BE2C (cell line): Measurements from ENCODE around the gene ANXA4.
A peak's percentile ranks its signal among the peaks of the same experiment; 100 is the strongest.

Experiments used
- DNase-seq: peaks from one replicate; pipeline ENCODE4 v3.0.0-alpha.2; 2020
- H3K27me3 ChIP-seq: fragments of 250-450 bp; sonication (Bioruptor Pico); 2 replicates; pipeline ENCODE4 v1.5.1; 2020; ENCODE audit warnings: mild to moderate bottlenecking
- H3K36me3 ChIP-seq: fragments of 250-450 bp; sonication (Bioruptor Pico); 2 replicates; pipeline ENCODE4 v1.5.1; 2020; ENCODE audit warnings: mild to moderate bottlenecking
- H3K4me1 ChIP-seq: fragments of 250-450 bp; sonication (Bioruptor Pico); 2 replicates; pipeline ENCODE4 v1.5.1; 2020
- H3K4me3 ChIP-seq: 2 replicates; pipeline ENCODE4 v1.5.1; 2011; ENCODE audit warnings: low read depth, low read length
- H3K9me3 ChIP-seq: fragments of 250-450 bp; sonication (Bioruptor Pico); 2 replicates; pipeline ENCODE4 v1.5.1; 2020
- CTCF ChIP-seq: IDR thresholded peaks from 2 replicates; pipeline ENCODE4 v1.5.1; 2012; ENCODE audit warnings: mild to moderate bottlenecking, low read depth, low read length

The ANXA4 gene

GRCh38 chr2:69742322-69742952, 503 bp downstream of the ANXA4 start:
- DNase-seq = no peak
- peak overlapping the region; percentile 59 for H3K4me3 ChIP-seq
- H3K9me3 ChIP-seq = no peaks in the 10 kb centered on the region
- no peaks in the 10 kb centered on the region for H3K36me3 ChIP-seq
- TF ChIP-seq CTCF = no peak
- no peaks in the 10 kb centered on the region for H3K4me1 ChIP-seq
- no peaks in the 10 kb centered on the region for H3K27me3 ChIP-seq

DNA sequence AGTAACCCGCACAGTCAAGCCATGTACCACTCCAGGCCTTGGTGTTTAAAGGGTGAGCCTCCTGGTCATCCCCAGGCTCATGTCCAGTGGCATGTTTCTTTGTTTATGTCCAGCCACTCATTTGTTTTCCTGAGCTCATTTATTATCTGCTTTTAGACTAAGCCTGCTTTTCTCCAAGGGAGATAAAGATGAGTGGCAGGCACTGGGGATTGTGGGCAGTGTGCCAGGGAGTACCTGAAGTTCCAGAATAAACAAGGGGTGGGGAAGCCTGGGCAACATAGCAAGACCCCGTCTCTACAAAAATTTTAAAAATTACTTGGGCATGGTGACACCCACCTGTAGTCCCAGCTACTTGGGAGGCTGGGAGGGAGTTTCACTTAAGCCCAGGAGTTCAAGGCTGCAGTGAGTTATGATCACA, 1.9 kb downstream of the ANXA4 start:
- TF ChIP-seq CTCF = no peak
- no peaks in the 10 kb centered on the region for H3K9me3 ChIP-seq
- no peak overlapping the region for H3K4me3 ChIP-seq
- no peaks in the 10 kb centered on the region for H3K36me3 ChIP-seq
- H3K27me3 ChIP-seq = no peaks in the 10 kb centered on the region
- DNase-seq = no peak
- no peaks in the 10 kb centered on the region for H3K4me1 ChIP-seq

- H3K9me3 ChIP-seq = no peaks in the 10 kb centered on the region
- no peak for DNase-seq
- no peaks in the 10 kb centered on the region for H3K4me1 ChIP-seq
- TF ChIP-seq CTCF = no peak
- H3K4me3 ChIP-seq = no peak overlapping the region
- no peaks in the 10 kb centered on the region for H3K27me3 ChIP-seq
- no peaks in the 10 kb centered on the region for H3K36me3 ChIP-seq
These were observed 2.5 kb downstream of the ANXA4 start for GRCh38 chr2:69744456-69744855.

DNA sequence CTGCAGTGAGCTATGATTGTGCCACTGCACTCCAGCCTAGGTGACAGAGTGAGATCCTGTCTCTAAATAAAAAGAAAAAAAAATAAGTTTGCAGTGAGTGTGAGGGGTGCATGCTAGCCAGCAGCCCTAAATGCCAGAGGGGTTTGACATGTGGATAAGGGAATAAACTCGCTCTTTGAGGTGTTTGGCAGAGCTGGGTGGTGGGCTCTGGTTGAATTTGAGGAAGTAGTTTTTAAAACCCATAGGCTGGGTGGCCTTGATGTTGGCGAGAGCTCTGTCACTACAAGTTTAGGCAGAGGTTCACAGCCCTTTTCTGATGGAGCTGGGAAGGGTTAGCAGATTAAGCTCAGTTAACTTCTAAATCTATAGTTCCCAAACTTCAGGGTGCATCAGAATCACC, 3.1 kb downstream of the ANXA4 start:
- H3K9me3 ChIP-seq = no peaks in the 10 kb centered on the region
- no peaks in the 10 kb centered on the region for H3K27me3 ChIP-seq
- no peak for DNase-seq
- no peaks in the 10 kb centered on the region for H3K36me3 ChIP-seq
- TF ChIP-seq CTCF = no peak
- H3K4me1 ChIP-seq = no peaks in the 10 kb centered on the region
- no peak overlapping the region for H3K4me3 ChIP-seq

- Histone ChIP-seq H3K27me3 (no peaks in the 10 kb centered on the region), H3K9me3 (no peaks in the 10 kb centered on the region), H3K4me1 (no peaks in the 10 kb centered on the region), H3K4me3 (no peak overlapping the region), H3K36me3 (no peaks in the 10 kb centered on the region)
- TF ChIP-seq CTCF = no peak
- no peak for DNase-seq
These were observed 8.3 kb downstream of the ANXA4 start for GRCh38 chr2:69750246-69750645.

- no peak for TF ChIP-seq CTCF
- no peaks in the 10 kb centered on the region for H3K9me3 ChIP-seq
- no peaks in the 10 kb centered on the region for H3K4me1 ChIP-seq
- no peaks in the 10 kb centered on the region for H3K36me3 ChIP-seq
- H3K27me3 ChIP-seq = no peaks in the 10 kb centered on the region
- H3K4me3 ChIP-seq = no peak overlapping the region
- DNase-seq = no peak
These were observed 11.9 kb downstream of the ANXA4 start for GRCh38 chr2:69753659-69754363.
